Mucosa of stomach (tissue), 1 donor: ENCODE results near the gene ANTXR1.

Experiments used
- H3K27me3 ChIP-seq: one replicate; pipeline ENCODE4 v1.7.0; 2013; ENCODE audit warnings: mild to moderate bottlenecking, low read length; ENCODE audit not compliant: control insufficient read depth, insufficient read depth
- H3K36me3 ChIP-seq: one replicate; pipeline ENCODE4 v1.7.0; 2013; ENCODE audit warnings: low read length; ENCODE audit not compliant: control insufficient read depth, insufficient read depth
- H3K4me1 ChIP-seq: one replicate; pipeline ENCODE4 v1.7.0; 2013; ENCODE audit warnings: mild to moderate bottlenecking, low read length; ENCODE audit not compliant: control insufficient read depth, insufficient read depth
- H3K4me3 ChIP-seq: one replicate; pipeline ENCODE4 v1.7.0; 2013; ENCODE audit warnings: low read length
- H3K9ac ChIP-seq: one replicate; pipeline ENCODE4 v1.7.0; 2013; ENCODE audit warnings: mild to moderate bottlenecking, low read length, moderate library complexity
- H3K9me3 ChIP-seq: one replicate; pipeline ENCODE4 v1.7.0; 2013; ENCODE audit warnings: mild to moderate bottlenecking, low read length, moderate library complexity; ENCODE audit not compliant: control insufficient read depth
- donor health status: Pancreatic carcinoma.

Gene ANTXR1

DNA sequence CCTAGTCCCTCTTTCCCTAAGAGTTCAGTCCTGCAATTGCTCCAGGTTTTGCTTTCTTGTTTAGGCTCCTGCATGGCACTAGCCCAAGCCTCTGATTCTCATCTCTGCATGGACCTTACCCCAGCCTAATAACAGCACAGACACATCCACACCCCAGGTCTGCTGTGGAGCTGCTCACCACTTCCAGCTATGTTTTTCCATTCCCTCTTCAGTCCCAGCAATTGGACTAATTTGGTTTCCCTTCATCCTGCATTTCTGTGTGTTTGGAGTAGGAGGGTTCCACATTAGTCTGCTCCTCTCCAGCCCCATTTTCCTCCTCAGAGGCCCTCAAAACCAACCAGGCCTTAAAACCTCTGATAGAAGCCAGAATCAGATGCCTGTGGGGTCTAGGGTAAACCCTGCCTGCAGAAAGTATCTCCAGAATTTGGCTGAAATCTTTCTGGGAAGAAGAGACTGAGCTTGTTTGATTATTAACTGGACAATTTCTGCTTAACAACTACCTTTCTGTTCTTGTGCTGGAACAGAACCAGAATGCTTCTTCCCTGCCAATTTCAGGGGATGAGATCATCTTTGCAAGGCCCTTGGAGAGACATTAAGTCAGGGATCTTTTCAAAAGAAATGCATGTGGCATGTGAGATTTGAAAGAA lies 278.1 kb downstream of the ANTXR1 start:
- Histone ChIP-seq H3K4me3 (no peak overlapping the region), H3K27me3 (no peaks in the 10 kb centered on the region), H3K4me1 (peaks cover 9% of the 10 kb centered on the region), H3K9ac (no peak overlapping the region), H3K36me3 (no peaks in the 10 kb centered on the region), H3K9me3 (no peaks in the 10 kb centered on the region)

DNA sequence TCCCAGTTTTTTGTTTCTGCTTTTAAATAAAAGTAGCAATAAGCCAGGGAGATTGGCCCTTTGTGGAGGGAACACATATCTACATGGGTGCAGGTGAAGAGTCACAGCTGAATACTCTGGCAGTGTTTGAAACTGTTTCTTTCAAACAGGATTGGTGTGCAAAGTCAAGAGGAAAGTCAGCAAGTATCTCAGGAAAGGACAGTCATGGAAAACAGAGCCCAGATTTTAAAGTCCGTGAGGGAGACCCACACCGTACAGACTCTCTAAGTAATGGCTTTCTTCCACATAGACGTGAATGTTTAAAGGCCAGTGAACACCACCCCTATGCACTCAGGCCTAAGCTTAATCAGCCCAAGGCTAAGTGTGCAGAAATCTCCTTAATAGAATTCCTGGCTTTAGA lies 278.7 kb downstream of the ANTXR1 start:
- Histone ChIP-seq H3K9me3 (no peaks in the 10 kb centered on the region), H3K36me3 (no peaks in the 10 kb centered on the region), H3K4me3 (no peak overlapping the region), H3K9ac (no peak overlapping the region), H3K27me3 (no peaks in the 10 kb centered on the region), H3K4me1 (peaks cover 9% of the 10 kb centered on the region)

DNA sequence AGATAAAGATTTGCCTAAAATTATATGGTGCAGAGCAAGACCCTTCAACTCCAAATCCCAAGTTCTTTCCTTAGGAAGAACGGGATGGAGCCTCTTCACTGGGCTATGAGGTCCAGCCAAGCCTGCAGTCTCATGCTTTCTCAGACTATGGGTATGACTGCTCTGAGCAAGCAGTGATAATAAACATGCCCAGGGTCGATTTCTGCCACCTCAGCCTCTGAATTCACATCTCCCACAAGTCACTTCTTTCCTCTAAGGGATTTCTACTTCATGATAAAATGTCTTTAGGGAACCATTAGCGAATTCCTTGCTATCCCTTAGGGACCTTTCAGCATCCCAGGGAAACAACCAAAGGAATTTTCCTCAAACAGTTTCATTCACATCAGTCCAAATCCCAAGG lies 279.3 kb downstream of the ANTXR1 start:
- Histone ChIP-seq H3K9ac (no peak overlapping the region), H3K9me3 (no peaks in the 10 kb centered on the region), H3K36me3 (no peaks in the 10 kb centered on the region), H3K27me3 (no peaks in the 10 kb centered on the region), H3K4me1 (peaks cover 9% of the 10 kb centered on the region), H3K4me3 (no peak overlapping the region)

DNA sequence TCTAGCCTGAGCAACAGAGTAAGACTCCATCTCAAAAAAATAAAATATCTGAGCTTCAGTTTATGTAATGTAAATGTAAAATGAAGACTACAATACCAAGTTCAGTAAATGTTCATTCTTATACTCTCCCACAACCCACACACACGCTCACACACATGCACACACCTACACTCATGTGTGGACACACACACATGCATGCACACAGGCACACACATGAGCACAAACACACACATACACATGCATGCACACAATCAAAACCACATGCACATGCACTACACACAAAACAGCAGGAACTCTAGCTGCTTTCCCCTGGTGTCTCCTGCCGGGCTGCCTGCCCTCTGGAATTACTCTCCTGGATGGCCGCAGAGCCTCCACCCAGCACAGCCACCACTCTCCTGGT lies 283.4 kb downstream of the ANTXR1 start:
- H3K36me3 ChIP-seq: no peaks in the 10 kb centered on the region
- no peak overlapping the region for H3K4me3 ChIP-seq
- no peaks in the 10 kb centered on the region for H3K9me3 ChIP-seq
- peaks cover 3% of the 10 kb centered on the region for H3K4me1 ChIP-seq
- no peaks in the 10 kb centered on the region for H3K27me3 ChIP-seq
- H3K9ac ChIP-seq: no peak overlapping the region

DNA sequence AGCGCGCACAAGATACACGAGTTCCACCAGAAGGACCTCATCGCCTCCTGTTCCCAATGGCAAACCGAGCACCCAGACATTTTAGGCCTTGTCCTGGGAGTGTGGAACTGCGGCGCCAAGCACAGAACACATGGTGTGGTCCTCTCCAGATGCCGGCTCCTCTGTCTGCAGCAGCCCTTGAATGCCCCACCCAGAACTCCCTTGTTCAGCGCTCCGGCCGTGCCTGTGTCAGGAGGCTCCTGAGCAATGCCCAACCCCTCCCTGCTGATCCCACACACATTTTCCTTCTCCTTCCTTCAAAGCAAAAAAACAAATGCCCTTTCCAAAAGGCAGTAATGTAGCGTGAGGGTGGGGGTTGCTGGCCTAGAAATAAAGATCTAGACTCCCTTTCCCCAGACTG lies 284.2 kb downstream of the ANTXR1 start:
- H3K27me3 ChIP-seq: no peaks in the 10 kb centered on the region
- H3K36me3 ChIP-seq: no peaks in the 10 kb centered on the region
- no peak overlapping the region for H3K4me3 ChIP-seq
- no peak overlapping the region for H3K9ac ChIP-seq
- no peaks in the 10 kb centered on the region for H3K4me1 ChIP-seq
- no peaks in the 10 kb centered on the region for H3K9me3 ChIP-seq

DNA sequence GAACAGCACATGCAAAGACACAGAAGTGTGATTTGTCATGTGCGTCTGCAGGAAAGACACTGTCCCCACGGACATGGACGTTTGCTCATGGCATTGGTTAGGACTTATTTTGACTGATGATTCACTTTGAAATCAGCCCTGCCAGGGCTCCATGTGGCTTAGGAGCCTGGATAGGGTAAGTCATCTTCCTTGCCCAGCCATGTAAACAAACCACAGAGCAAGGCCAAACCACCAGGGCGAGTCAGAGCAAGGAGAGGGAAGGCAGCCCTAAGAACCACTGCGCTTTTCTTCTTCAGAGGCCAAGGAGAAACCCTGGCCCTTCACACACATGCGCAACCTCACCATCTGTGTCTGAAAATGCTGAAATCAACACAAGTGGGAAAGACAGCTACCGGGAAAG lies 285.3 kb downstream of the ANTXR1 start:
- no peaks in the 10 kb centered on the region for H3K27me3 ChIP-seq
- H3K9me3 ChIP-seq: no peaks in the 10 kb centered on the region
- H3K9ac ChIP-seq: no peak overlapping the region
- H3K36me3 ChIP-seq: no peaks in the 10 kb centered on the region
- H3K4me3 ChIP-seq: no peak overlapping the region
- no peaks in the 10 kb centered on the region for H3K4me1 ChIP-seq

DNA sequence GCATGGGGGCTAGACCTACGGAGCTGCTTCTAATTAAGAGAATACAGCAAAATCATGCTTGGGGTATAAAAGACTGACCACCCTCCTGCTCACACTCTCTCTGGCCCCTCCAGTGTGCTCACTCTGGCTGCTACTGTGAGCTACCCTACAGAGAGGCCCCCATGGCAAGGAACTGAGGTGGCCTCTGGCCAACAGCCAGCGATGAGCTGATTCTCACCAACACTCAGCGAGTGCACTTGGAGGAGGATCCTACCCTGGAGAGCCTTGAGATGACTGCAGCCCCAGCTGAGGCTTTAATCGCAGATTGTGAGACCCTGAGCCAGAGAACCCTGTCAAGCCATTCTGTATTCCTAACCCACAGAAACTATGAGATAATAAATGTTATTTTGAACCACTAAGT lies 285.9 kb downstream of the ANTXR1 start:
- H3K9me3 ChIP-seq: peaks cover 2% of the 10 kb centered on the region
- no peak overlapping the region for H3K4me3 ChIP-seq
- no peak overlapping the region for H3K9ac ChIP-seq
- no peaks in the 10 kb centered on the region for H3K4me1 ChIP-seq
- no peaks in the 10 kb centered on the region for H3K27me3 ChIP-seq
- no peaks in the 10 kb centered on the region for H3K36me3 ChIP-seq
